Peyer's patch (tissue), 4 donors: ENCODE results near the gene APELA.

Source experiments
- POLR2A ChIP-seq, 2 donors: fragments of 450-650 bp; IDR thresholded peaks; one replicate each; pipeline ENCODE4 v1.5.1; 2017; ENCODE audit warnings: antibody characterized with exemption in 2 of 2, mild to moderate bottlenecking in 2 of 2, moderate library complexity in 2 of 2
- TF ChIP-seq, protein P1 (sequence below), 6 experiments: fragments of 450-650 bp in 4 of 6; fragments of 200-600 bp in 2 of 6; sonication (generic) in 1 of 6; IDR thresholded peaks; one replicate each; pipeline ENCODE4 v1.5.1; 2017 to 2019; ENCODE audit warnings: antibody characterized with exemption in 6 of 6, mild to moderate bottlenecking in 3 of 6, moderate library complexity in 1 of 6

DNA sequence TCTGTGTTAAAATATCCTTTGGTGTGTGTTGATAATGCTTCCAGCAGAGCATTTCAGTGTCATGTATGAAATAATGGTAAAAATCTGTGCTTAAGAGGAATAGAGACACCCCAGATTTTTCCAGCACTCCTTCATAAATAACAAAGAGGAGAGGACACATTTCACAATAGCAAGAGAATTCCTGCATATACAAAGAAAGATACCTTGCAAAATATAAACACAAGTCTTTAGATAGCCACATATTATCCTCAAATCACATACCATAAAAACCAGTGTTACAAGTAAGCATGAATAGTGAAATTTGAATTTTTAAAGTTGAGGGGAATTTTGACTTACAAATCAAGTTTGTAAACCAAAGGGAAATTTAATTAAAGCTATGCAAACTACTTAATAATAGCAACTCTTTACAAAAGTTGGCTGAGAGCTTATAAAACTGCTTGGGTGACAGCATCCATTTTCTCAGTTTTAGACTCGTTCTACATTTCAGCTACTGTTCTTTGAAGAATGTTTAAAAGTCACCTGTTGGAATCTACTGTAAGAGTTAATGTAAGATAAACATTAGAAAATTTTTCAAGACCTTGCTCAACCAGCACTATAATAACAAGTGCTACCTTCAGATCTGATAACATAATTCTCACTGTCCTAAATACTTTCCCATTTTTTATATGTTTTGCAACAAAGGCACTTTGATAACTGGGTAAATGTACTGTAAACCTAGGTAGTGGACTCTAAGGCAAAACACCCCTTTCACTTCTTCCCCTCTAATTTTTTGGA lies 3.7 kb downstream of the APELA start:
- TF ChIP-seq, protein P1, sequence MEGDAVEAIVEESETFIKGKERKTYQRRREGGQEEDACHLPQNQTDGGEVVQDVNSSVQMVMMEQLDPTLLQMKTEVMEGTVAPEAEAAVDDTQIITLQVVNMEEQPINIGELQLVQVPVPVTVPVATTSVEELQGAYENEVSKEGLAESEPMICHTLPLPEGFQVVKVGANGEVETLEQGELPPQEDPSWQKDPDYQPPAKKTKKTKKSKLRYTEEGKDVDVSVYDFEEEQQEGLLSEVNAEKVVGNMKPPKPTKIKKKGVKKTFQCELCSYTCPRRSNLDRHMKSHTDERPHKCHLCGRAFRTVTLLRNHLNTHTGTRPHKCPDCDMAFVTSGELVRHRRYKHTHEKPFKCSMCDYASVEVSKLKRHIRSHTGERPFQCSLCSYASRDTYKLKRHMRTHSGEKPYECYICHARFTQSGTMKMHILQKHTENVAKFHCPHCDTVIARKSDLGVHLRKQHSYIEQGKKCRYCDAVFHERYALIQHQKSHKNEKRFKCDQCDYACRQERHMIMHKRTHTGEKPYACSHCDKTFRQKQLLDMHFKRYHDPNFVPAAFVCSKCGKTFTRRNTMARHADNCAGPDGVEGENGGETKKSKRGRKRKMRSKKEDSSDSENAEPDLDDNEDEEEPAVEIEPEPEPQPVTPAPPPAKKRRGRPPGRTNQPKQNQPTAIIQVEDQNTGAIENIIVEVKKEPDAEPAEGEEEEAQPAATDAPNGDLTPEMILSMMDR (IDR thresholded peaks at IDR 0.05) = no peak
- TF ChIP-seq POLR2A (IDR thresholded peaks at IDR 0.05) = no peak
